ENCODE data around the gene ZSCAN22. TPM values are rescaled to one million over a fixed set of nuclear protein-coding genes. Genes with fewer than 3 reads are reported as not detected.

ZSCAN22 gene
- total and polyA plus RNA-seq, 2 of the 13 experiments (the other 11 are each of a cell fraction or from before 2014, with no cell fraction given) = 2.5 to 3.5 TPM

DNA sequence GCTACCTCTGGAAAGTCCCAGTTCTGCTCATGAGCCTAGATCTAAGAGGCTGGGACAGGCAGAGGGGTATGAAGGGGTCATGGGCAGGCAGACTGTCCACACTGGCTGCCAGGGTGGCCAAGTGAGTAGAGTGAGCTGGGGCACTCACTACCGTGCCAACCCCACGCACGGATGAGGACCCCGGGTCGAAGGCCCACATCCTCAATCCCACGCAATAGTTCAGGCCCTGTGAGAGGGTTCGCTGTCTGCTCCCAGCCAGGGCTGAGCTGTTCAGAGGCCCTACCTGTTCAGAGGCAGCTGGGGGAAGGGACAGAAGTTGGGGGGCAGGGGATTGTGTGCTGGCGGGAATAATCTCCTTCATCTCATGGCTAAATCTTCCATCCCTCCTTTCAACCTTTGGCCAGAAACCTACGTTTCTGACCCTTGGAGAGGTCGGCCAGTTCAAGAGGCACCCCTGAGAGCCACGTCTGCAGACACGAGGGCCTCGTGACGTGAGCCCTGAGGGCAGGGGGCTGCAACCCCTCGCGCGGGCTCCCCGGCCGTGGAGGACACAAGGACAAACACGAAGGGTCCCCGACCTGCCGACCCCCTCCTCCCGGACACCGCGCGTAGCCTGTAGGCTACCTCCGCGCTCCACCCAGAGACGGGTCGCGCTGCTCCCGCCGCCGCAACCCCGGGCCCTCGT is 59.2 kb downstream of the ZSCAN22 start (continued):
- TF ChIP-seq, protein P1, sequence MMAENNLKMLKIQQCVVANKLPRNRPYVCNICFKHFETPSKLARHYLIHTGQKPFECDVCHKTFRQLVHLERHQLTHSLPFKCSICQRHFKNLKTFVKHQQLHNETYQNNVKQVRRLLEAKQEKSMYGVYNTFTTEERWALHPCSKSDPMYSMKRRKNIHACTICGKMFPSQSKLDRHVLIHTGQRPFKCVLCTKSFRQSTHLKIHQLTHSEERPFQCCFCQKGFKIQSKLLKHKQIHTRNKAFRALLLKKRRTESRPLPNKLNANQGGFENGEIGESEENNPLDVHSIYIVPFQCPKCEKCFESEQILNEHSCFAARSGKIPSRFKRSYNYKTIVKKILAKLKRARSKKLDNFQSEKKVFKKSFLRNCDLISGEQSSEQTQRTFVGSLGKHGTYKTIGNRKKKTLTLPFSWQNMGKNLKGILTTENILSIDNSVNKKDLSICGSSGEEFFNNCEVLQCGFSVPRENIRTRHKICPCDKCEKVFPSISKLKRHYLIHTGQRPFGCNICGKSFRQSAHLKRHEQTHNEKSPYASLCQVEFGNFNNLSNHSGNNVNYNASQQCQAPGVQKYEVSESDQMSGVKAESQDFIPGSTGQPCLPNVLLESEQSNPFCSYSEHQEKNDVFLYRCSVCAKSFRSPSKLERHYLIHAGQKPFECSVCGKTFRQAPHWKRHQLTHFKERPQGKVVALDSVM (CRISPR knock-in tag; IDR thresholded peaks at IDR 0.05) = no peak
- TF ChIP-seq RAD51 (IDR thresholded peaks at IDR 0.05; ENCODE audit: borderline replicate concordance) = no peak
- no peak for TF ChIP-seq THYN1 (CRISPR knock-in tag; IDR thresholded peaks at IDR 0.05; ENCODE audit: borderline replicate concordance, low read depth)
- no peak for TF ChIP-seq ZNF687 (CRISPR knock-in tag; IDR thresholded peaks at IDR 0.05)
- no peak for TF ChIP-seq BRCA1 (CRISPR knock-in tag; IDR thresholded peaks at IDR 0.05)
- TF ChIP-seq, protein P2, sequence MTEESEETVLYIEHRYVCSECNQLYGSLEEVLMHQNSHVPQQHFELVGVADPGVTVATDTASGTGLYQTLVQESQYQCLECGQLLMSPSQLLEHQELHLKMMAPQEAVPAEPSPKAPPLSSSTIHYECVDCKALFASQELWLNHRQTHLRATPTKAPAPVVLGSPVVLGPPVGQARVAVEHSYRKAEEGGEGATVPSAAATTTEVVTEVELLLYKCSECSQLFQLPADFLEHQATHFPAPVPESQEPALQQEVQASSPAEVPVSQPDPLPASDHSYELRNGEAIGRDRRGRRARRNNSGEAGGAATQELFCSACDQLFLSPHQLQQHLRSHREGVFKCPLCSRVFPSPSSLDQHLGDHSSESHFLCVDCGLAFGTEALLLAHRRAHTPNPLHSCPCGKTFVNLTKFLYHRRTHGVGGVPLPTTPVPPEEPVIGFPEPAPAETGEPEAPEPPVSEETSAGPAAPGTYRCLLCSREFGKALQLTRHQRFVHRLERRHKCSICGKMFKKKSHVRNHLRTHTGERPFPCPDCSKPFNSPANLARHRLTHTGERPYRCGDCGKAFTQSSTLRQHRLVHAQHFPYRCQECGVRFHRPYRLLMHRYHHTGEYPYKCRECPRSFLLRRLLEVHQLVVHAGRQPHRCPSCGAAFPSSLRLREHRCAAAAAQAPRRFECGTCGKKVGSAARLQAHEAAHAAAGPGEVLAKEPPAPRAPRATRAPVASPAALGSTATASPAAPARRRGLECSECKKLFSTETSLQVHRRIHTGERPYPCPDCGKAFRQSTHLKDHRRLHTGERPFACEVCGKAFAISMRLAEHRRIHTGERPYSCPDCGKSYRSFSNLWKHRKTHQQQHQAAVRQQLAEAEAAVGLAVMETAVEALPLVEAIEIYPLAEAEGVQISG (CRISPR knock-in tag; IDR thresholded peaks at IDR 0.05) = no peak
- TF ChIP-seq KLF13 (CRISPR knock-in tag; IDR thresholded peaks at IDR 0.05) = no peak
- no peak for TF ChIP-seq KAT2B (IDR thresholded peaks at IDR 0.05; ENCODE audit: borderline replicate concordance, low read depth, low read length)
- TF ChIP-seq, protein P3, sequence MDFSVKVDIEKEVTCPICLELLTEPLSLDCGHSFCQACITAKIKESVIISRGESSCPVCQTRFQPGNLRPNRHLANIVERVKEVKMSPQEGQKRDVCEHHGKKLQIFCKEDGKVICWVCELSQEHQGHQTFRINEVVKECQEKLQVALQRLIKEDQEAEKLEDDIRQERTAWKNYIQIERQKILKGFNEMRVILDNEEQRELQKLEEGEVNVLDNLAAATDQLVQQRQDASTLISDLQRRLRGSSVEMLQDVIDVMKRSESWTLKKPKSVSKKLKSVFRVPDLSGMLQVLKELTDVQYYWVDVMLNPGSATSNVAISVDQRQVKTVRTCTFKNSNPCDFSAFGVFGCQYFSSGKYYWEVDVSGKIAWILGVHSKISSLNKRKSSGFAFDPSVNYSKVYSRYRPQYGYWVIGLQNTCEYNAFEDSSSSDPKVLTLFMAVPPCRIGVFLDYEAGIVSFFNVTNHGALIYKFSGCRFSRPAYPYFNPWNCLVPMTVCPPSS (IDR thresholded peaks at IDR 0.05) = no peak
- TF ChIP-seq POLR2A (IDR thresholded peaks at IDR 0.05; ENCODE audit: insufficient read depth in 1 of 2, low read depth in 2 of 2, low read length in 2 of 2) = peak in 1 of 2 experiments; percentile 23; a peak in 1 of 4 replicates
- TF ChIP-seq PAX8 (CRISPR knock-in tag; IDR thresholded peaks at IDR 0.05; ENCODE audit: borderline replicate concordance) = peak; percentile 76; the same call in 1 of the 2 replicates
- no peak for TF ChIP-seq SMAD3 (CRISPR knock-in tag; IDR thresholded peaks at IDR 0.05)
- TF ChIP-seq ZFP37 (CRISPR knock-in tag; IDR thresholded peaks at IDR 0.05; ENCODE audit: borderline replicate concordance) = no peak
- TF ChIP-seq ETS1 (CRISPR knock-in tag; IDR thresholded peaks at IDR 0.05) = no peak
- no peak for TF ChIP-seq NFKBIZ (CRISPR knock-in tag; IDR thresholded peaks at IDR 0.05)
- no peak for TF ChIP-seq NR1H2 (CRISPR knock-in tag; IDR thresholded peaks at IDR 0.05; ENCODE audit: borderline replicate concordance, low read depth)
- TF ChIP-seq ZBTB3 (CRISPR knock-in tag; IDR thresholded peaks at IDR 0.05; ENCODE audit: borderline replicate concordance, low read depth) = no peak
- no peak for TF ChIP-seq ZFP82 (CRISPR knock-in tag; IDR thresholded peaks at IDR 0.05; ENCODE audit: borderline replicate concordance)
